Activated CD8-positive, alpha-beta memory T cell treated with anti-CD3 and anti-CD28 coated beads for 36 hours (primary cell): Measurements from ENCODE around the gene PTK7. TPM values are rescaled to one million over a fixed set of nuclear protein-coding genes. Genes with fewer than 3 reads are reported as not detected.
"Not testable (repeated sequence)": the region's sequence is repeated elsewhere in the genome, so short reads cannot be mapped to it uniquely, and the experiment has no call there.

Experiments used
- CTCF ChIA-PET: fragments of 350-600 bp; sonication (Branson Sonifier 250); formaldehyde crosslinking; loops from one replicate; lab custom pipeline; 2021; ENCODE audit warnings: antibody characterized with exemption; lab: Charles Lee
- POLR2A ChIA-PET: fragments of 350-600 bp; sonication (Branson Sonifier 250); formaldehyde crosslinking; loops from one replicate; lab custom pipeline; 2021; ENCODE audit warnings: antibody characterized with exemption; lab: Charles Lee
- total RNA-seq, 2 experiments: library from RNA; stranded (reverse); gene quantifications; one replicate each; pipeline ENCODE4 v1.2.3, GENCODE V29; 2021

Gene PTK7
- total RNA-seq, 2 experiments from 2014 or later = 1.2 to 1.6 TPM

- ChIA-PET POLR2A (no interaction called here), CTCF (no interaction called here)
Observed at GRCh38 chr6:43096451-43097097, 20.5 kb downstream of the PTK7 start.

- POLR2A ChIA-PET = no interaction called here
- CTCF ChIA-PET = no interaction called here
Observed at GRCh38 chr6:43097098-43097489, 21.0 kb downstream of the PTK7 start.

GRCh38 chr6:43097502-43097901 lies 21.4 kb downstream of the PTK7 start:
- CTCF ChIA-PET = interaction anchor here (0.5 to 1.0 kb wide), 2 partner anchors 46 to 367 kb away, joined by 3 read pairs; no protein-coding TSS in a partner anchor
- POLR2A ChIA-PET = no interaction called here

GRCh38 chr6:43101497-43101896 lies 25.4 kb downstream of the PTK7 start:
- ChIA-PET POLR2A (no interaction called here), CTCF (no interaction called here)

- ChIA-PET POLR2A (no interaction called here), CTCF (interaction anchor here (0.6 kb wide), 1 partner anchor 354 kb away, joined by 3 read pairs; no protein-coding TSS in a partner anchor)
Observed at GRCh38 chr6:43103253-43103876, 27.3 kb downstream of the PTK7 start.

- ChIA-PET CTCF (no interaction called here), POLR2A (no interaction called here)
Observed at GRCh38 chr6:43105538-43106222, 29.6 kb downstream of the PTK7 start.

- ChIA-PET CTCF (interaction anchor here (0.7 kb wide), 1 partner anchor 206 kb away, joined by 3 read pairs; no protein-coding TSS in a partner anchor), POLR2A (no interaction called here)
Observed at GRCh38 chr6:43107344-43108062, 31.4 kb downstream of the PTK7 start.

- ChIA-PET CTCF (no interaction called here), POLR2A (no interaction called here)
Observed at GRCh38 chr6:43113431-43114260, 37.5 kb downstream of the PTK7 start.

- CTCF ChIA-PET = no interaction called here
- POLR2A ChIA-PET = no interaction called here
Observed at GRCh38 chr6:43115365-43115764, 39.3 kb downstream of the PTK7 start.

GRCh38 chr6:43117466-43117865 lies 41.4 kb downstream of the PTK7 start:
- CTCF ChIA-PET, POLR2A ChIA-PET: not testable (repeated sequence)

GRCh38 chr6:43119482-43119881 lies 43.4 kb downstream of the PTK7 start:
- ChIA-PET CTCF (interaction anchor here (0.6 kb wide), 1 partner anchor 173 kb away, joined by 3 read pairs; no protein-coding TSS in a partner anchor), POLR2A (no interaction called here)

- ChIA-PET CTCF (no interaction called here), POLR2A (no interaction called here)
Observed at GRCh38 chr6:43120101-43120763, 44.1 kb downstream of the PTK7 start.

GRCh38 chr6:43120944-43121913 lies 45.1 kb downstream of the PTK7 start:
- POLR2A ChIA-PET = no interaction called here
- CTCF ChIA-PET = interaction anchor here (0.7 to 1.0 kb wide), 2 partner anchors 22 to 121 kb away, joined by 3 read pairs; no protein-coding TSS in a partner anchor

- ChIA-PET CTCF (interaction anchor here (0.7 kb wide), 1 partner anchor 107 kb away, joined by 4 read pairs; no protein-coding TSS in a partner anchor), POLR2A (no interaction called here)
Observed at GRCh38 chr6:43122146-43122545, 46.0 kb downstream of the PTK7 start.

GRCh38 chr6:43123461-43124314 lies 47.6 kb downstream of the PTK7 start:
- POLR2A ChIA-PET = no interaction called here
- CTCF ChIA-PET = no interaction called here

- CTCF ChIA-PET = interaction anchor here (1.5 kb wide), 1 partner anchor 19 kb away, joined by 7 read pairs; no protein-coding TSS in a partner anchor
- POLR2A ChIA-PET = no interaction called here
Observed at GRCh38 chr6:43124481-43124880, 48.4 kb downstream of the PTK7 start.
